Stimulated activated CD4-positive, alpha-beta T cell treated with anti-CD3 and anti-CD28 coated beads, TNF-alpha, amount 100 ng/mL, for 1 hour (primary cell): ENCODE data around the gene DHX15.

Experiments
- DNase-seq, 3 donors: peaks; one replicate each; pipeline ENCODE4 v3.0.0-alpha.2; 2020; ENCODE audit warnings: low read depth in 3 of 3, low spot score in 1 of 3

The DHX15 gene

GRCh38 chr4:24584211-24584850 lies at the start of gene DHX15:
Gene DHX15 (minus strand): TSS chr4:24584554. CDS start chr4:24584393, 161 bp downstream.
- peak; percentile 76 to 87 (median 84) for DNase-seq

DNA sequence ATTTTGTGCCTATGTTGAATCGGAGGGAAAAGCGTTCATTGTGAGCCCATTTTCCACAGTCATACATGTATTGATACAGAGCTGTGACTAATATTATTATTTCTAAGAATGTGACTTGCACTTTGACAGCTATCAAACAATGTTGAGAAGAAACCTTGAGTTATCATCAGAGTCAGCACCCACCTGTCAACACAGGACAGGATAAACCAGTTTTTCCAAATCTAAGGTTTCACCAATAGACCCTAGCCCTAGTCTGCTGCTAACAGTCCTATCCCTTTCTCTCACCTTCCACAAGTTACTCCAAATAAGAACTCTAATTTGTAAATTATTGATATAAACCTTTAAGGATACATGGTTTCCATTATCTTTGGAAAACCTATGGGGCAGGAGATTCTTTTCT lies 47.7 kb upstream of the DHX15 start:
- DNase-seq = no peak

- no peak for DNase-seq
Observed at GRCh38 chr4:24630937-24631336, 46.6 kb upstream of the DHX15 start.

GRCh38 chr4:24625091-24625490 lies 40.7 kb upstream of the DHX15 start:
- no peak for DNase-seq

DNA sequence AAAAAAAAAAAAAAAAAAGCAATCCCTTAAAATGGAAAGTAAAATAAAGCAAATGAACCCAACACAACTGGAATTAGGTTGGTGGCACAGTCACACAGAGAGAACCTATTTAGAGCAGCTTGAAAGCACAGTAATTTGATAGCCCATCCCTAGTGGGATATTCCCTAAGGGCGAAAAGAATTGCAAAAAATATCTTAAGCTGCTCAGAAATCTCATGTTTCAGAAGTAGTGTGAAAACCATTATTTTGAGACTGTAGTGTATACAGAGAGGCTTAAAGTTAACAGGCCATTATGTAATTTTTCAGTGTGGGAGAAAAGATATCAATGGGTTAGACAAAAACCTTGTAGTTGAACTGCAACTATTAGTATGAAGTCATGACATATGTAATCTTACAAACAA lies 40.0 kb upstream of the DHX15 start:
- DNase-seq = no peak

DNA sequence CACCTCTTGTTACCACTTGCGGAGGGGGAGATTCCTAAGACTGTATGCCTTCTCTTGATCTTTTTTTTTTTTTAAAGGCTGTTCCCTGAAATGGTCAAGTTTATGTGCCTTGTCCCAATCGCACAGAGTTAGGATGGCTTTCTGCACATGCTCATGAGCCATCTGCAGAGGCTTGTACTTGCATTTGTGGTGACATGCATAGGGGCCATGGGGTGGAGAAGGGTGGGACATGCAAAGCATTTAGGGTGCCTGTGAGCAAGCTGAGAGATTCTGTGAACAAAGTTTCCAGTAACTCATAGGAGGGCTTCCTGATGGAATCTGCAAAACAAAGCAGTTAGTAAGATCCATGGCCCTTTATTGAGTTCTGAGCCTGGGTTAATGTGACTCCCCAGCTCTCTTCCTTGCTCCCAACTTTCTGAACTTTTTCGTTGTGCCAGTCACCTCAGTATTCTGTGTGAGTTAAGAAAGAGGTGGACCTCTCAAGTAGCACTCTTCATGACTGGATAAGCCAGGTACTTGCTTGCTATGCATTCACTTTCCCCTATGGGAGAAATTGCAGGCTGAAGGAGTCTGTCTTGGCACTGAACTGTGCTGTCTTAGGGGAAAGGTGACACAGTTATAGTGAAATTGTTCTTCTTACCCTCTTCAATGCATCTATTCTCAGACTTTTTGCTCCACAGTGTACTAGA lies 37.9 kb upstream of the DHX15 start:
- DNase-seq = no peak

DNA sequence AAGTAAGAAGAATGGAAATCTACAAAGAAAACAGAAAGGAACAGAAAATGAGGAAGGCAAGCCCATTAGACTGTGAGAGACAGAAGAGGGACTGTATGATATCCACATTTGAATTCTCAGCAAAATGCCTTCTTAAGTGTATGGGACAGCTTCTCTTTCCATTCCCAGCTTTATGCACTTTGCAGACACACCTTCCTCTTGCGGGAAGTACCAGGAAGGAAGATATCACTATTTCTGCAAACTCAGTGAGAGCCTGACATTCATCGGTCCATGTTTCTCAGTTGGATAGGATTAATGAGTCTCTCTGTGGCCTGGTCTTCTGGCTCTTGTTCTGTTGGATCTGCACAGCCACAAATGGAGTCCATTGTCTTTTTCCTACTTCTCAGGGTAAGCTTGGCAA lies 31.6 kb upstream of the DHX15 start:
- DNase-seq = no peak

DNA sequence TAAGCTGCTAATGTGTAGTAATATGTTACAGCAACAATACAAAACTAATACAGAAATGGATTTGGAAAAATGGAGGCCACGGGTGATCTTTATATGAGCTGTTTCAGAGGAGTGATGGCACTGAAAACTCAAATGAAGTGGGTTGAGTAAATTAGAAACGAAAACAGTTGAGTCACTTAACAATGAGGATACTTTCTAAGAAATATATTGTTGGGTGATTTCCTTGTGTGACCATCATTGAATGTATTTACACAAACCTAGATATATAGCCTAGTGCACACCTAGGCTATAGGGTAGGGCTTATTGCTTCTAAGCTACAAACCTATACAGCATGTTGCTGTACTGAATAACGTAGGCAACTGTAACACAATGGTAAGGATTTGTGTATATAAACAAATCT lies 30.5 kb upstream of the DHX15 start:
- no peak for DNase-seq

- DNase-seq = no peak
Observed at GRCh38 chr4:24613502-24613901, 29.1 kb upstream of the DHX15 start.

DNA sequence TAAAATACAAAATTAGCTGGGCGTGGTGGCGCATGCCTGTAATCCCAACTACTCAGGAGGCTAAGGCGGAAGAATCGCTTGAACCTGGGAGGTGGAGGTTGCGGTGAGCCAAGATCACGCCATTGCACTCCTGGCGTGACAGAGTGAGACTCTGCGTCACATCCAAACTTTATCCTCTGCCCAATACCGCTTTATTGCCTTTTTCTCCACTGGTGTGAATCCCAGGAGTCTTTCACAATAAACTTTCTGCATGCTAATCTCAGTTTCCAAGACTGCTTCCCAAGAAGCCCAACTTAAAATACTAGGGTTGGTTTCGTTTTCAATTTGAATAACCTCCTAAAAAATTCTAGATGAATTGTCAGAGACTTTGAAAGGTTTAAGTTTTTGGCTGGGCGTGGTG lies 27.2 kb upstream of the DHX15 start:
- no peak for DNase-seq

DNA sequence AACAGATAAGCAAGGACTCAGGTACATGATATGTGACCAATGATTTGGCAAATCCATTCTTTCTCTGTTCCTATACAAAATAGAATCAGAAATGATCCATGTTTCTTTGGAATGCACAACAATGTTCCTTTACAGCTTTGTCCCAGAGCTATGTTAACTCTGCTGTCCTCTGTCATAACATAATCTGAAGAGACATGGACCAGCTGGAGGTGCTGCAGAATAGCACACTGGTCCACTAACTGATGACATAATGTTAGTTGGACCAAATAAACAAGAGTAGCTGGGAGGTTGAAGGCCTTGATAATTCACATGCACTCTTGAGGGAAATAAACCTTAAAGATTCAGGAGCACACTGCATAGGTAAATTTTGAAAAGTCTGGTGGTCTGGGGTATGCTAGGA lies 23.0 kb upstream of the DHX15 start:
- DNase-seq = no peak

DNA sequence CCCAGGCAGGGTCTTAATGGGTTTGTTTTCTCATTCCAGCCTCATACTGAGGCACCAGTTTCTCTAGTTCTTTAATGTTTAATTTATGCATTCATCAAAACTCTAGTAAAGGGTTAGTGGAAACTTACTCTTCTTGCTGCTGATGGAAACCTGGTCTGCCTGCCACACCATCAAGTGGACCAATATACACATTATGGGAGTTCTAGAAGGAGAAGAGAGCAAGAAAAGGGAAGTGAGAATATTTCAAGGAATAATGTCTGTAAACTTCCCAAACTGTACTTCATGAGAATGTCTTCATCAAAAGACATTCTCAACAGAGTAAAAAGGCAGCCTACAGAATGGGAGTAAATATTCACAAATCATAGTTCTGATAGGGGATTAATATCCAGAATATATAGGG lies 20.9 kb upstream of the DHX15 start:
- DNase-seq = no peak

- no peak for DNase-seq
Observed at GRCh38 chr4:24604558-24605214, 20.3 kb upstream of the DHX15 start.

DNA sequence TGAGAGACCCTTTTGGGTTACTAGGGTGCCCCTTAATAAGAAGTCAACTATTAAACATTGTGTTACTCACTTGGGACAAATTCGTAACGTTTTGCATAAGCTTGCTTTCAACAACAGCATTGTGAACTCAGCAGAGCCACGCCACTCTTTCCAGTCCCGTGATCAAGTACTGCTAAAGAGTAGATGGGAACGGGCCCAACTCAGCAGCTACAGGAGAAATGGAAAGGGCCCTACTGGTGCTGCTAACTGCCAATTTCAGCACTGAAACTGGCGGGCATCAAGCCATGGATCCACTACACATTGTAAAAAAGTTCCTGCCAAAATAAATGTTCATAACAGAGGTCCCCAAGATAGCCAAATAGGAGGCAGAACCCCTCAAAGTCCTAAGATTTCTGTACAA lies 19.0 kb upstream of the DHX15 start:
- DNase-seq = no peak

DNA sequence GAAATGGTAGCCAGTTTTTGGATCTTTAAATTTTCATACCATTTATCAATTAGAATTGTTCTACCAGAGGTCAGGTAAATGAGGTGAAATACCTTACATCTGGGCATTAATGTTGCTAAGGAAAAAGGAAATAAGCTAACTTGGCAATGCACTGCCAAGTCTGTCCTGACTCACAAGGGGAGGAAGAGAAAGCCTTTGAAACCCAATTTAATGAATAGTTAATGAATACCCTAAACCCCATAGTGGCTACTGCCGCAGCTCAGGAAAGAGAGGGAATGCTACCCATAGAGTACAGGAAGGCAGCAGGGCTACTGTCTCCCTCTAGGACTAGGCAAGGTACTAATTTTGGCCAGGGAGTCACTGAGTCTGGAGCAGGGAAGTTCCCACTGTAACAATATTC lies 16.8 kb upstream of the DHX15 start:
- DNase-seq = no peak

DNA sequence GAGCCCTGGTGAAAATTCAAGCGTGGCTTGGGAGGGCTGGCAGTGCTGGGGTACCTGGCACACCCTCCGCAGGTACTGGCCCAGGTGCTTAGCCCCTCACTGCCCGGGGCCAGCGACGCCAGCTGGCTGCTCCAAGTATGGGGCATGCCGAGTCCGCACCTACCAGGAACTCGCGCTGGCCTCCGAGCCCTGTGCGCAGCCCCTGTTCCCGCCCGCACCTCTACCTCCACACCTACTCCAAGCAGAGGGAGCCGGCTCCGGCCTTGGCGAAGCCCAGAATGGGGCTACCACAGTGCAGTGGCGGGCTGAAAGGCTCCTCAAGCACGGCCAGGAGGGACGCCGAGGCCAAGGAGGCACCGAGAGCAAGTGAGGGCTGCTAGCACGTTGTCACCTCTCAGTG lies 14.9 kb upstream of the DHX15 start:
- DNase-seq = no peak

DNA sequence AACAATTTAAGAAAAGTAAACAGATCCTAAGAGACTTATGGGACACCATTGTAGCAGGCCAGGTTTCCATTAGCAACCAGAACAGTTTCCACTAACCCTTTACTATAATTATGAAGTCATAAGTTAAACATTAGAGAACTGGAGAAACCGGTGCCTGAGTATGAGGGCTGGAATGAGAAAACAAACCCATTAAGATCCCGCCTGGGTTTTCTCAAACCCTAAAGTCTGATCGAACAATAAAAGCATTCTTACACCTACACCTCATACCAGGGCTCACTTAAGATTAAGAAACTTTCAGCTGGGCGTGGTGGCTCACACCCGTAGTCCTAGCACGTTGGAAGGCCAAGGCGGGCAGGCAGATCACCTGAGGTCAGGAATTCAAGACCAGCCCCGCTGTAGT lies 13.7 kb upstream of the DHX15 start:
- DNase-seq = no peak

DNA sequence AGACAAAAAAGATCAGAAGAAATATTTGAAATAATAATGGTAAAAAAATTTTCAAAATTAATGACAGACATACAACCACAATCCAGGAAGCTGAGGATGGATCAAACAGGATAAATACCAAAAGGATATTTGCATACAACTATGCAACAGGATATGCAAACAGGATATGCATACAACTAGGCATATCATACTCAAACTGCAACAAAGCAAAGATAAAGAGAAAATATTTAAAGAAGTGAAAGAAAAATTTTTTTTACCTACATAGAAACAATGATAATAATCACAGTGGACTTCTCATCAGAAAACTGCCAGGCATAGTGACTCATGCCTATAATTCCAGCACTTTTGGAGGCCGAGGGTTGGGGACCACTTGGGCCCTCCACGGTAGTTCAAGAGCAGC lies 11.3 kb upstream of the DHX15 start:
- DNase-seq = no peak

- no peak for DNase-seq
Observed at GRCh38 chr4:24594887-24595286, 10.5 kb upstream of the DHX15 start.

DNA sequence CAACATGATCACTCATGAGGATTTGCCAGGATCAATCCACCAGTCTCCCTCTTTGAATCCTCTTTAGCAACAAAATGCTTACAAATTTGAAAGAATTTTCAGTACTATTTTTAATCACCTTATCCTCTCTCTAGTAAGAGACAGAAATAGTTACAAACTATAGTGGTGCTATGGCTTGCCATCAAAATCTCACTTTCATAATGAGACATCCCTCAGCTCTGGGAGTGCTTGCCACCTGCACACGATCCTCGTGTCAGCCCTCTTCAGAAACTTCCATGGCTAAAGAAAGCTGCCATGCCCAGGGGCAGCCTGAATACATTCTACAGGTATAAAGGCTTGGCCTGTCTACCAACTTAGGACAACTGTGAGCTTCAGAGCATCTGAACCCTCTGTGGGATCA lies 5.1 kb upstream of the DHX15 start:
- no peak for DNase-seq

DNA sequence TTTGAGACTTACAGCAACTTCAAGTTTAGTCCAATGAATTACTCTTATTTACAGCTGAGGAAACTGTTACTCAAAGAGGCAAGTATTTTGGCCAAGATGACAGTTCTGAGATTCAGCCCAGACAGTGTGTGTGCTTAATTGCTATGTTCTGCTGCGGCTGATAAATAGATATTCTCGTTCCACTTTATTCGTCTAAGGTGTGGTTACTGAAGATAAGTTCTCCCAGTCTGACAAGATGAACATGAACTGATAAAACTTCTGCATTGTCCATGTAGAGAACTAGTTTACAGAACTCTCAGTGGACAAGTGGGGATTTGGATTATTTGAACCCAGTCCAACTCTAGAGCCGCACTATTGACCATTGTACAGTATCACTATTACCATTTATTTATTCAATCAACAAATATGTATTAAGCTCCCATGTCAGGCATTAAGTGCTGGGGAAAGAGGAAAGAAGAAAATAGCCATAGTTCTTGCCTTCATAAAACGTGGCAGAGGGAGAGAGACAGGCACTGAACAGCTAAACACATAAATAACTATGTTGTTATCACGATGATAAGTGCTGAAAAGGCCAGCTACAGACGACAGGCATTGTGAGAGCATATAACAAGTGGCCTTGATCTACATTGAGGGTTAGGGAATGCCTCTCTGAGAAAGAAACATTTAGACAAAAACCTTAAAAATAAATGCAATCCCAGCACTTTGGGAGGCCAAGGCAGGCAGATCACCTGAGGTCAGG lies 4.0 kb upstream of the DHX15 start:
- no peak for DNase-seq
